GM12892 (cell line): ENCODE measurements around the gene CIB2.

Source experiments
- POLR2A ChIP-seq: IDR thresholded peaks from 2 replicates; pipeline ENCODE4 v1.6.1; 2011; ENCODE audit warnings: low read depth, low read length, control low read depth
- TAF1 ChIP-seq: IDR thresholded peaks from 2 replicates; pipeline ENCODE4 v1.6.1; 2011; ENCODE audit warnings: low read depth, mild to moderate bottlenecking, control low read depth, low read length, borderline replicate concordance

- TF ChIP-seq POLR2A (no peak), TAF1 (no peak)
Measured at GRCh38 chr15:78065284-78065872, 65.9 kb downstream of the CIB2 start.
